Stromal cell of bone marrow (primary cell): Measurements from ENCODE around the gene SLC1A4.
"Not testable (repeated sequence)": the region's sequence is repeated elsewhere in the genome, so short reads cannot be mapped to it uniquely, and the experiment has no call there.

Experiments
- DNase-seq: peaks from one replicate; pipeline ENCODE4 v3.0.0-alpha.2; 2012; ENCODE audit warnings: low read depth

SLC1A4 gene

DNA sequence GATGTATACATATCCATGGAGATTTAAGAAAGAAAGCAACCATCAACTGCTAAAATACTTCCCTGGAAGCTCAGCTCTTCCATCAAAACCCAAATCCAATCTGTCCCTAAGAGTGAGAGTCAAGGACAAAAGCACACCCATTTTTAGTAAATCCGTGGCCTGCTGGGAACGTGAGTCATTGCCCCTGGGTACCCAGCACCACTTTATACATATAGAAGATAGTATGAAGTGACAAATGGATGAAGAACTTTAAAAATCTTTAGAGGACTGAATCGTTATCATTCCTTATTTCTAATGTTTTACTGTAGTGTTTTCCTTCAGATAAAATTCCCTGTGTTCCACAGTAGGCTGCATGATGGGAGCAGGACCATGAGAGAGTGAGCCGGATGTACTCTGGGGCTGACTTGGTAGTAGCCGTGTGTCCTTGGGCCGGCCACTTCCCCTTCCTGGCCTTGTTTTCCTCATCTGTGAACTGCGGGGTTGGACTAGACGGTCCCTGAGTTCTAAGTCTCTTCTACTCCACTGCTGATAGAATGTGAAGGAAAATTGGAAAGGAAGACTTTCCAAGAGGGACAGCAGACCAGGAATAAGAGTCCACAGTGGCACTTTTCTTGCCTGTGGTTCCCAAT lies 38.5 kb downstream of the SLC1A4 start:
- no peak for DNase-seq

DNA sequence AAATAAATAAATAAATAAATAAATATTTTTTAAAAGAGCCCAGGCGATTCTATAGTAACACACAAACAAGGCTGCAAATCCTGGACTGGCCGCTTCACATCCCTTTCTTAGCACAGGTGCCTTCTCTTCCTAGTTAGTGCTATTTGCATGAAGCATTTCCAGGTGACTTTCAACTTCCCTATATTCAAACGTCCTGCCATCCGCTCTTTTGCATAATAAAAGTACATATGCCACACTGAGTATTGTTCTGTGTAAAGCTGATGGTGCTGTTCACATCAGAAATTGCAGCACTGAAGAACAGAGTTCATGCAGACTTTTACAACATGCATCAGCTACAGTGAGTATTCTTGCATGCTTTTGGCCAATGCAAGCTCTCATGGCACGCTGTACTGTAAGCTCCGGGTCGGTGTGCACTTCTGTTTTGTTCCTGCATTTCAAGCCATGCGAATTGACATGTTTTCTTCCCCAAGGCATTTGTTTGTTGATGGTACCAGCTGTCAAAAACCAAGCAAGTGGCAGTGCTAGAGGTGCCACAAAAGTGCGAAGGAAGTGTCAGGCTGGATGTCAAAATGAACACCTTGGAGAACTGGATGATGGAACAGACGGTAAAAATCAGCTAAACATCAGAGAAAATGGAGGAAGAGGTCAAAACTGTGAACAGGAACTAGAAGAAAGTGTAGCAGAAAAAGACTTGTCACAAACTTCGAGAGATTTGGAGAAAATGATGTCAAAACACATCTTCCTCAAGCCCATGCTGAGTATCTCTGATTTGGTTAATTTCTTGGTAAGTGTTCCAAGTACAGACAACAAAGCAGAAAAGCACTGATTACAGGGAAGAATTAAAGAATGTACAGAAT lies 41.5 kb downstream of the SLC1A4 start:
- no peak for DNase-seq

DNA sequence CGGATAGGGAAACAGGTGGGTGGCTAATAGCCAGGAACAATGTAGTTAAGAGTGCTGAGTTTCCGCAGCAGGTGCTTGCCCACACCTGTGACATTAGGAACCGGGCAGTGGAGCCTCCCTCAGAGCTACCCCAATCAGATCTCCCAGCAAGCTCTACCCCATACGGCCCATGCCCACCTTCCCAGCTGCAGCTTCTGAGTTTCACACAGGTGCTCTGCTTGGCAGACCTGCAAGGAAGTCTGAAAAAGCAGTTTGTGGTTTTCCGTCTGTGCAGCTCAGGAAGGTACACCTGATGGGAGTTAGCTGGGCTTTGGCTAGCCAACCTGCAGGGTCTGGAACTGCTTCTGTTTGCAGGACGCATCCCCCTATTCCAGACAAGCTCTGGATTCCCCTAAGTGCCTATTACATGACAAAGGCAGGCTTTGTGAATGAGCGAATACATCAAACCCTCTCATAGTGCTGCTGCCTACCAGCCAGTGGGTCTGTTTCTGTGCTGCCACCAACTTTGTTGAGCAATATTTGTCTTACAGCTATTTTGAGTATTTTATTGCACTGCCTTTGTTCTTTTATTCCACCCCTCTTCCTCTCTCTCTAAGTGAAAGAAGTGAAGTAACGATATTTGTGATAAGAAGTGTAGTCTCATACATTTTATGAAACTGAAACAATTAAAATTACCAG lies 42.3 kb downstream of the SLC1A4 start:
- DNase-seq = no peak

DNA sequence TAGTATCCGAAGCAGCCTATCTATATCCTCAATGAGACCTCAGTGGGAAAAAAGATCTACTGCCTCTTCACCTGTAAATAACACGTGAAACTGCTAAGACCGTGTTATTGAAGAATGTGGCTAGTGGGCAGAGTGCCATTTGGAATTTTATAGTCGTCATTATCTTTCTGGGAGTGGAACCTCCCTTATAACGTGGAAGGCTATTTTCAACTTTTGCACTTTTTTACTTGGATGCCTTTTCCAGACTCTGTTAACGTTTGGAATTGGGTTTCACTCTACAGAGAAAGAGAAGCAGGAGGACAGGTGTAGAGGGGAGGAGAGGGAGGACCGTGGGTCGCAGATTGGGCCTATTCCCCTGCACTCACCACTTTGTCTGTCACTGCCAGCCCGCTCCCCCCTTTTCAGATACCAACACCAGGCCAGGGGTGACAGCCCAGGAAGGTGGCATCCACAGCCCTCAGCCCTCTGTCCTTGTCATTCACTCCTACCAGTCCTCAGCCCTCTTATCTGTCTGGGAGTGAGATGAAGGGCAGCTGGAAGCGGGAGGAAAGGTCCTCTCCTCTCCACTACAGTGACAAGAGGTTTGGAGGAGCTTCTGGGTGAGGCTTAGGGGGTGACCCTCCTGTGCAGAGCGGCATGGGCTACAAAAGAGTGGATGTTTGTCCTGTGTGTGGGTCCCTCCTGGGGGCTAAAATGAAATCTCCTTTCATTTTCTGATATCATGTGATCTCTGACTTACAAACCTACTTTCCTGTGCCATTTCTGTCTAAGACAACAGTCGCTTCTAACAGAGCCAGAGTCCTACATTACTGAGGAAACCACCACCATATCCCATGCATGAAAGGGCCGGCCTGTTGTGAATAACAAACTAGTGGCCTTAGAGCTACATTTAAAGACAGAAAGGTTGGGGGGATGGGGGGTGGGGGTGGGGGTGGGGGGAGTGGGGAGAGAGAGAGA lies 43.1 kb downstream of the SLC1A4 start:
- DNase-seq = no peak

DNA sequence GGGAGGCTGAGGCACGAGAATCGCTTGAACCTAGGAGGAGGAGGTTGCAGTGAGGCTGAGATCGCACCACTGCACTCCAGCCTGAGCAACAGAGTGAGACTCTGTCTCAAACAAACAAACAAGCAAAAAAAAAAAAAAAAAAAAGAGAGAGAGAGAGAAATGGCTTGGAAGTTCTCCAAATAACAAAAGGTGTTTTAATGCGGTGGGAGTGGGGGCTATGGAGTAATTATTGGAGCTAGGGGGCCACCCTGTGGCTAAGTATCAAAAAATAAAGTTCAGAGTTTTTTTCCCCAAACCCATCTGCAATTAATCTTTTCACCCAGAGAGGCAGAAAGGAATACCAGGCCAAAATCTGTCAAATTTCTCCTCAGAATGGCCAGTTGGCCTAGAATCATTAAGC lies 44.0 kb downstream of the SLC1A4 start:
- DNase-seq = no peak

DNA sequence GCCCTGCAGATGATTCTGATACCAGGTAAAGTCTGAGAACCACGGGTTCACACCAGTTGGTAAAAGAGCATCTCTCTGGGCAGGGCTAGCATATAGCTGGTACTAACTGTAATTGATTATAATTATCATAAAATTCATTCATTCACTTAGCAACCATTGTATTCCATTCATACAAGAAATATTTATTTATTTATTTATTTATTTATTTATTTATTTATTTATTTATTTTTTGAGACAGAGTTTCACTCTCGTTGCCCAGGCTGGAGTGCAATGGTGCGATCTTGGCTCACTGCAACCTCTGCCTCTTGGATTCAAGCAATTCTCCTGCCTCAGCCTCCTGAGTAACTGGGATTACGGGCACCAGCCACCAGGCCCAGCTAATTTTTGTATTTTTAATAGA lies 44.5 kb downstream of the SLC1A4 start:
- DNase-seq = not testable (repeated sequence)

DNA sequence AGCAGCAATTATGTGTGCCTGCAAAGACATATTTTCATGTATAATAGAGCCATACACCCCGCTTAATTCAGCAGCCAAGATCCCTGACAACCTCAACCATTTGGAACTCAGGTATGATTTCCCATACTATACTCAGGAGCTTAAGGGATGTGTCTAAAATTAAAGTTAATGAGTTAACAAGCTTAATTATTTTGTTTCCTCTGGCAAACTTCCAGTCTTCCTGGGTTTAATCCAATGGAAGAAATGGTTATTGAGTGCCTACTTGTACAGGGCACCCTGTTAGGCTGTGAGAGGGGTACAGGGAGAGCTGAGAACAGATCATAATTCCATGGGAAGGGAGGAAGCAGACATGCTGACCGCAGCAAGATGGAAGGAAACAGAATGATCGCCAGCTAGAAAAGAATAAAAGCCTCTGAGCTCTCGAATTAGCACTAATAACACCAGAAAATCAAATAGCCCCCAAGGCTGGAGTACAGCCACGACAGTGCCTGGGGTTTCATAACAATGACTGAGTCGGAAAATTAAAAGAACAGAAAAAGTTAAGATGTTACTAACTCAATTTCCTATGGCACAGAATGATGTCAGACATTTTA lies 46.2 kb downstream of the SLC1A4 start:
- no peak for DNase-seq

DNA sequence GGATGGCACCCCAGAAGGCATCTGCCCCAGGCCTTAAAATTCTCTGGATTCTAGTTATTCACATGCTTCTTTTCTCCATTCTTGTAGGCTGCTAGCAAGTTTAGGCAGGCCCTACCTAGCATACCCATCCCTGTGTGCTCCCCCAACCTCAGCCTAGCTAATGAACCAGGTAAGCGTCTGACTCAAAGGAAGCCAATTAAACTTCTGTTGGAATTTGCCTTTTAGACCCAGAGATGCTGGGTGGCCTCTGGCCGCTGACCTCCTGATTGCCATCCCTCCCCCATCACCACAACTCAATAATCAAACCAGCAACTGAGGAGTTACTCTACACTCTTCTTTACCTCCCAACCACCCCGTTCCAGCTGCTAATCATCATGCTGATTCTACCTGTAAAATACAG lies 48.0 kb downstream of the SLC1A4 start:
- no peak for DNase-seq

DNA sequence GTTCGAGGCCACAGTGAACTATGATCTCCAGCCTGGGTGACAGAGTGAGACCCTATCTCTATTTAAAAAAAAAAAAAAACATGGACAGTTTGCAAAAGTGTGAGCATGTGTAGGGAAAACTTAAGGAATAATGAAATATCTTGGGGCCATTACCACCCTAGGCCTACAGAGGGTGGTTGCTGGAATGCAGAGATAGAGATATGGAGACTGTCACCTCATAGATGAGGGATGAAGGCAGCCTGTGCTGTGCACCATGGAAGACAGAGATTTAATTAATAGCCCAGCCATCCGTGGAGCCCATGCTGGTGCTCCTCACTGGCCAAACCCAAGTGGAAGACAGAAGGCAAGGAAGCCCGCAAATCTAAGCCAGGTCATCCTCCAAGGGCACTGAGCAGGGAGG lies 50.4 kb downstream of the SLC1A4 start:
- DNase-seq = no peak

DNA sequence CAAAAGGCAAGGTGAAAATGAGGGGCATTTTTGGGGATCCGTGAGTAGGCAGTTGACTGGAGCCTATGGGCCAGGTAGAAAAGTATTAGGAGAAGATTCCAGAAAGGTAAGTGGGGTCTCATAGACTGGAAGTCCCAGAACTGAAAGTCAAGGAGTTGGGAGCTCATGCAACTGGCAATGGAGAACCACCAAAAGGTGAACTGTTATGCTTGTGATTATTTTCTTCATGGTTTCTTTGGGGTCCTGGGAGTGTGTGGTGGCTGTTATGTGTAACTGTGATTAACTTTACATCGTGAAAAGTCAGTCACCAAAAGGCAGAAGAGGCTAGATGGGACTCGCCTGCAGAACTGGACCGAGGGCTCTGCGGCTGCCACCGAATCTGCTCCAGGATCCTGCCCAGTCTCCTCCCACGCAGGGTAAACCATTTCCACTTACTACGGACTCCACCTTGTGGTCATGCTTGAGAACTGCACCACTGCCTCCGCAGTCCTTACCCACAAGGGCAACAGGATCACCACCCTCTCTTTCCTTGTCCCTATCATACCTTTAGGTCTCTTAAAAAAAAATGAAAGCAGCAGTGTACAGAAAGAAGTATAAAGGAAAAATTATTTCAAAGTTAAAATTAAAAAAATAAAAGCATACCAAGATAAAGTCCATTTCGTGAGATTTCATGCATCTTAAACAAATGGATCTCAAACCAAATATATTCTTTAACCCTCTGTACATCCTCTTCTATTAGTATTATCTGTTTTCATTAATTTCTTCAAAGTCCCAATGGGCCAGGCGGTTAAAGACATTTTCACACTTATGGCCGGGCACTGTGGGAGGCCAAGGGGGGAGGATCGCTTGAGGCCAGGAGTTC lies 51.4 kb downstream of the SLC1A4 start:
- DNase-seq = peak; percentile 70

DNA sequence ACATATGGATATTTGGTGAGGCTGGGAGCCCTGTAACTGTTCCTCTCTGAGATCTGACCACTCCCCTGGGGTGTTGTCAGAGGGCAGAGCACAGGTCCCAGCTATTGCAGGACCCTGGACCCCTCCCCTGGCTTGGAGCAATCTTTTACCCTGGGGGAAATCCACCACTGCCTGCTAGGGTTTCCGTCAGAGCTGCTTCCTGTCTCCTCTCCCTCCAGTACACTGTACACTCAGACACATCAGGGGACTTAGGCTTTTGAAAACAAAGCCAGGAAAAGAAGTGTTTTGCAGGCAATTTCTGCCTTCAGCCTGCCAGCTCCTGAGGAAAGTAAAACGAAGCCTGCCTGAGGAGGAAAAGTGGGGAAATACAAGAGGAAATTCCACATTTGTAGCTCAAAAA lies 53.8 kb downstream of the SLC1A4 start:
- DNase-seq = no peak

DNA sequence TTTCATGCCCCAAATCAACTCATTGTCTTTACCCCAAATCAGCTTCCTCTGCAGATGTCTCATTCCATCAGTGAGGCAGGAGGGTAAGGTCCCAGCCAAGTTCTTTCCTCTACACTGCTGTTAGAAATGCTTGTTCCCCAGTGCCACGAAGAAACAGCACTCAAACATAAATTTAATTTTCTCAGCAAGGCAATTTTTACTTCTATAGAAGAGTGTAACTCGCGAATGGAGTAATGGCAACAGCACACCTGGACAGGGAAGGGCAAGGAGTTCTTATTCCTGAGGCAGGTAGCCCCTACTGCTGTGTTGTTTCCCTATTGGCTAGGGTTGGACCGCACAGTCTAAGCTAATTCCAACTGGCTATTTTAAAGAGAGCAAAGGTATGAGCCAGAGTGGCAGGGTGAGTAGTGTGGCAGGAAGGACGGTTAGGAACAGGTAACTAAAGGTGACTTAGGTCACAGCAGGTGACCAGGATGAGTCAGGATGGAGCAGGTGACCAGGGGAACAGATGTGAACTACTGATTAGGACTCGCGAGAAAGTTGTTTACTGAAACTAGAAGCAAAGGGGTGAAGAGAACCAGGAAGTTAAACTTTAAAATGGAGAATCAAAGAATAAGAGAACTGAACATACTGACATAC lies 55.0 kb downstream of the SLC1A4 start:
- DNase-seq = no peak

DNA sequence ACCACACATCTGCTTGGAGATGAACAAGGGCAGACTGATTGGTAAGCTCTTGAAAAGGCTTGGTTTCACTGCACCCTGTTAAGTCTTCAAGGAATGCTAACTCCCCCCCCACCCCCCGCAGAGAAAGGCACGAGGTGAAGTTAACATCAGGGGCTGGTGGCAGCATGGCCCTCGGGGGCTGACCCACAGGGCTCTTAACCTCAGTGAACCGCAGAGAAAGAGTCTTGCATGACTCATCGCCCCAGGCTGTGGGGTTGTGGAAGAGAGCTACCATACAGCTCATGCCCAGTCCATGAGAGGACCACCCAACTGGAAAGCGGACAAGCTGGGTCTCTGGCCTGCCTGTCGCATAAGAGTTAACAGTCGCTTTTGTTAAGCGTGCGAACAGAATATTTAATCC lies 56.5 kb downstream of the SLC1A4 start:
- DNase-seq = no peak

DNA sequence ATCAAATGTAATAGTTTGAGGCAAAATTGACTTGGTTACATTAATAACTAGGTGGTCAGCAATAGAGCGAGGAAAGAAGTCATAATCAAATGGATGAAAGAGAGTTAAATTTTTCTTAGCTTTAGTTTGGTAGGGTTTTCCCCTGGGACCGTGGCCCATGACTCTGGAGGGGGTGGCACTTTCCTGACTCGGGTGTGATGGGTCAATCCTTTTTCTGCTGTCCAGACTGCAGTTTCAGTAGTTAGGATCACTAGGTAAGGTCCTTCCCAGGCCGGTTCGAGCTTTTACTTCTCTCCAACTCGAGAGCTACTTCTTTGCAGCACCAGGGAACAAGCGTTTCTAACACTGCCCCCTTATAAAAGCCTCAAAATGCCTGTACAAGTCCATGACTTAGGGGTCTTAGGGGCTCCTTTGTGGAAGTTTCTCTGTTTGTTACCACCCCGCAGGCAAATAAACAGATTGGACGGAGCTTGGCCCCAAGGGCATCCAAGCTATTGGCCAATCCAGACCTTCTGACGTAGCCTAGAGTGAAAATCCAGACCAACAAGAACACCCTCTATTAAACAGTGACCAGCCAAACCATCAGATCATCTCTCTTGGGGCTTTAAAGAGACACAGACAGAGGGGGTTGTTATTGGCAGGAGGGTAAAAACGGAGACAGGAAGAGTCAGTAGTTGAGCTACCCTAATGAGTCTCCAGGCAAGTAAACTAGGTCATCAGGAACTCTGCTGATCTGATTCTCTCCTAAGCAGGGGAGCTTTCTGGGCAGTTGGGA lies 57.6 kb downstream of the SLC1A4 start:
- DNase-seq = no peak

DNA sequence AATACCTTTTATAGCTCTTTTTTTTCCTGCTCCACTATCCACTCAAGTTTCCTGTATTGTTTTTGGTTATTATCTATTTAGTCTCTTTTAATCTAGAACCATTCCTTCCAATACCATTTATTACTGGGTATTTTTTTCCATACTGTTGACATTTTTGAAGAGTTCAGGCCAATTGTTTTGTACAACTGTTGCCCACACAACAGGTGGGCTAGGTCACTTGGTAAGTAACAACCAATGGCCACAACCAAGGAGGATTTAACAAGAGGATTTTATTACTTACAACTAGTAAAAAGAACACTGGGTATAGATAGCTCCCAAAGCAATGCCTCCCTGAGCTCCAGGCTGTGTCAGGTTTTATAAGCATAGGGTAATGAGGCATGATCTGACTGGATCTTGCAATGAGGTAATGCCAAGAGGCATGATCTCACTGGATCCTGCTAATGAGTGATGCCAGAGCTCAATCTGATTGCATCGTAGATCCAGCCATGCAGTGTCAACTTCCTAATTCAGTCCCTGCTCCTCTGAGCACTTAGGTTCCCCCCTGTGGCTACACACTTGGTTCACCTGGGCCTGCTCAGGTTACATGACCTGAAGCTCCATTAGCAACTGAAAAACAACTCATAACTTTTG lies 59.9 kb downstream of the SLC1A4 start:
- DNase-seq = no peak

DNA sequence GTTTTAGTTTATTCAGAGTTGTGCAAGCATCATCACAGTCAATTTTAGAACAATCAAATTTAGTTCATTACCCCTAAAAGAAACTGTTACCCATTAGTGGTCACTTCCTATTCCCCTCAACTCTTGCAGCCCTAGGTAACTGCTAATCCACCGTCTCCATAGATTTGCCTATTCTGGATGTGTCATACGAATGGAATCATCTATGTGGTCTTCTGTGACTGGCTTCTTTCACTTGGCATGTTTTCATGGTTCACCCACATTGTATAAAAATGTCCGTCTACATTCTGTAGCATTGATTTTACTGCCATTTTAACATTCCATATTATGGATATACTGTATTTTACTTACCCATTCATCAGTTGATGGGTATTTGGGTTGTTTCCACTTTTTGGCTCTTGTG lies 61.7 kb downstream of the SLC1A4 start:
- no peak for DNase-seq

DNA sequence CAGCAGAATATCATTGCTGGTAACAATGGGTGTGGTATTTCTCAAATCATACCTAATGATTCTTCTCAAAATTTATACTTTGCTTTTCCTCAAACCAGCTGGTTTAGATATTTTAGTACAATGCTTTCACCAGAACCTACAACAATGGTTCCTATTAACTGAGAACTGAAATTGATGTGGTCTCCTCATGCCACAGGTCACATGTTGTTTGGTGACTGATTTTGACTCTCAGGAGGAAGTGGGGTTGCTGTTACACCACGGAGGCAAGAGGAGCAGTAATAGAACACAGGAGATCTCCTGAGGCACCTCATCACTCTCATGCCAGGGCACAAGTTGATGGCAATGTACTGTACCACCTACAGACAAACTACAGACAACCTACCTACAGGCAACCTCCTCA lies 64.0 kb downstream of the SLC1A4 start:
- no peak for DNase-seq

DNA sequence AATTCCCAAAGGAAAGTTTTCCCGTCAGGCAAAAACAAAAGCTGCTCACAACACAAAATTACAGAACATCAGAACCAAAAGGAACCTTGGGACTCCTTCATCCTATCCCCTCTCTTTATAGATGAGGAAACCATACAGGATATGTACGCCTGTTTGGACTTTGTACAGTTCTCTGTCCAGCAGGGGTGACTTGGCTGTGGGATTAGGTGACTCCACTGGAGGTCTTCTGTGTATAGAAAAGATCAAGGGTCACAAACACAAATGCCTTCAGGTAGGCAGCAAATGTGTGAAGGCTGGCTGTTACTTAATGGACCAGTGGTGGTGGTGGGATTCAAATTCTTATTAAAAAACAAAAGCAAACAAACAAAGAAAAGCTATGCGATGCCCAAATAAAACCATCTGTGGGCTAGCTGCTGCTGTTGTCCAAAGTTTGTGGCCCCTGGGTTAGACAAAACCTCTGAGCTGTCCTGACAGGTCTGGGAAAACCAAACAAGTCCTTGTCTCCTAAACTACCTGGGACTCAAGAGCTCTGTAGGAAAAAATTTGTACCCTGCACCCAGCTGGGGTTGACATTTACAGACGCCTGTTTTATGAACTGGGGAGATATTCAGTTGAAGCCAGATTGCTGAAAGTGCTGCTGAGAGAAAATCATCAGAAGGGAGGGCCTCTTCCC lies 65.7 kb downstream of the SLC1A4 start:
- no peak for DNase-seq
